Activated CD4-positive, alpha-beta T cell treated with anti-CD3 and anti-CD28 coated beads for 1 hour (primary cell): Measurements from ENCODE around the gene FAM120A.
"Not testable (repeated sequence)": the region's sequence is repeated elsewhere in the genome, so short reads cannot be mapped to it uniquely, and the experiment has no call there.

Source experiments
- DNase-seq: peaks from one replicate; pipeline ENCODE4 v3.0.0-alpha.2; 2020

Gene FAM120A, protein sequence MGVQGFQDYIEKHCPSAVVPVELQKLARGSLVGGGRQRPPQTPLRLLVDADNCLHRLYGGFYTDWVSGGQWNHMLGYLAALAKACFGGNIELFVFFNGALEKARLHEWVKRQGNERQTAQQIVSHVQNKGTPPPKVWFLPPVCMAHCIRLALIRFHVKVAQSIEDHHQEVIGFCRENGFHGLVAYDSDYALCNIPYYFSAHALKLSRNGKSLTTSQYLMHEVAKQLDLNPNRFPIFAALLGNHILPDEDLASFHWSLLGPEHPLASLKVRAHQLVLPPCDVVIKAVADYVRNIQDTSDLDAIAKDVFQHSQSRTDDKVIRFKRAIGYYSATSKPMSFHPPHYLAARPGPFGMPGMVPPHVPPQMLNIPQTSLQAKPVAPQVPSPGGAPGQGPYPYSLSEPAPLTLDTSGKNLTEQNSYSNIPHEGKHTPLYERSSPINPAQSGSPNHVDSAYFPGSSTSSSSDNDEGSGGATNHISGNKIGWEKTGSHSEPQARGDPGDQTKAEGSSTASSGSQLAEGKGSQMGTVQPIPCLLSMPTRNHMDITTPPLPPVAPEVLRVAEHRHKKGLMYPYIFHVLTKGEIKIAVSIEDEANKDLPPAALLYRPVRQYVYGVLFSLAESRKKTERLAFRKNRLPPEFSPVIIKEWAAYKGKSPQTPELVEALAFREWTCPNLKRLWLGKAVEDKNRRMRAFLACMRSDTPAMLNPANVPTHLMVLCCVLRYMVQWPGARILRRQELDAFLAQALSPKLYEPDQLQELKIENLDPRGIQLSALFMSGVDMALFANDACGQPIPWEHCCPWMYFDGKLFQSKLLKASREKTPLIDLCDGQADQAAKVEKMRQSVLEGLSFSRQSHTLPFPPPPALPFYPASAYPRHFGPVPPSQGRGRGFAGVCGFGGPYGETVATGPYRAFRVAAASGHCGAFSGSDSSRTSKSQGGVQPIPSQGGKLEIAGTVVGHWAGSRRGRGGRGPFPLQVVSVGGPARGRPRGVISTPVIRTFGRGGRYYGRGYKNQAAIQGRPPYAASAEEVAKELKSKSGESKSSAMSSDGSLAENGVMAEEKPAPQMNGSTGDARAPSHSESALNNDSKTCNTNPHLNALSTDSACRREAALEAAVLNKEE

DNA sequence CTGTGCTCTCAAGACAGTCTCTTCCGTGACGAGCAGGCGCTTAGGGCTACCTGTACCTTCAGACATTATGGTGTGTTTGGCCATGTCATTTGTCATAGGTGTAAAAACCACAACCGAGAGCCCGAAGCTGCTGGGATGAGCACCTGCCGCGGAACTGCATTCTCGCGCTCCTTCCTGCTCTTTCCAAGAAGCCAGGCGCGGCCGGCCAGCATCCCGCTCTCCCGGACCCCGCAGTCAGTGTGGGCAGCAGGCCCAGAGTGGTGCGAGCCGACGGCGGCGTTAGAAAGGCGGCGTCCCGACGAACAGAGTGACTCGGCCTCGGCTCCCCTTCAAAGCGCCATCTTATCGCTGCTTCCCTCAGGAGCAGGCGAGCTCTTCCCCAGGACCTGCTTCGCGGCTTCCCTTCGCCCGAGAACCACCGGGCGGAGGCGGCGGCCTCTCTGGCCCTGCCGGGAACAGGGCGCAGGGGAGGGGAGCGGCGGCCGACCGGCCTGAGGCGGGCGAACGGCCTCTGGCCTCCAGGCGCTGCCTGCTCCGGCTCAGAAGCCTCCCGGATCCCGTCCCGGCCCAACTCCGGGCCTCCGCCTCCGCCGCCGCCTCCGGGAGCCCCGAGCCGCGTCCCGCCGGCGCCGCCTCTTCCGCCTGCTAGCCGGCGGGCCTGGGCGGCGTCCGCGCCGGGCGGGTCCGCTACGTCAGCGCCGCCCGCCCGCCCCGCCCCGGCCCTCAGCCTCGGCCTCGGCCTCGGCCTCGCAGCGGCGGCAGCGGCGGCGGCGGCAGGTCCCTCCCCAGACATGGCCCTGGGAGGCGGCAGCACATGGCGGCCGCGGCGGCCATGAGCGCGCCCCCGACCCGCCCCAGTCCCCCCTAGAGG, at the start of gene FAM120A:
TSS of gene FAM120A (plus strand) at position 741 of the 871 bp plus-strand sequence. CDS start 231 bp downstream, outside the sequence.
- DNase-seq: peak; percentile 66

DNA sequence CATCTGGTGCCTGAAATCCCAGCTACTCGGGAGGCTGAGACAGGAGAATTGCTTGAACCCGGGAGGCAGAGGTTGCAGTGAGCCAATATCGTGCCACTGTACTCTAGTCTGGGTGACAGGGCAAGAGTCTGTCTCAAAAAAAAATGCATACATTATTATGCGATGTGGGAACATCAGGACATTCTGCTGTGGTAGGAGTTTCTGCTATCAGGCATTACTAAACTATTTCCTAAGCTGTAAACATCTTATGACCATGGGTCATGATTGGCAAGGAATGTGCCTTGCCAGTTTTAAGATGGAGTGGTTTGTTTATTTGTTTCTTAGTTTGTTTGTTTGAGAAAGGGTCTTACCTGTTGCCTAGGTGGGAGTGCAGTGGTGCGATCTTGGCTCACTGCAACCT, 45.1 kb upstream of the FAM120A start:
- no peak for DNase-seq

DNA sequence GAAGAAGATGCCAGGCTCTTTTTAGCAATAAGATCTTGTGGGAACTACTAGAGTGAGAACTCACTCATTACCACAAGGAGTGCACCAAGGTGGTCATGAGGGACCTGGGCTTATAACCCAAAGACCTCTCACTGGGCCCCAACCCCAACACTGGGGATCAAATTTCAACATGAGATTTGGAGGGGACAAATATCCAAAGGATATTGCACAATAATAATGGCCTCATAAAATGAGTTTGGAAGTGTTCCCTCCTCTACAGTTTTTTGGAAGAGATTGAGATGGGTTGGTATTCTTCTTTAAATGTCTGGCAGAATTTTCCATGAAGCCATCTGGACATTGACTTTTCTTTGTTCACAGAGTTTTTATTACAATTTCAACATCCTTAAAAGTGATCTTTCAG, 38.0 kb upstream of the FAM120A start:
- DNase-seq: no peak

DNA sequence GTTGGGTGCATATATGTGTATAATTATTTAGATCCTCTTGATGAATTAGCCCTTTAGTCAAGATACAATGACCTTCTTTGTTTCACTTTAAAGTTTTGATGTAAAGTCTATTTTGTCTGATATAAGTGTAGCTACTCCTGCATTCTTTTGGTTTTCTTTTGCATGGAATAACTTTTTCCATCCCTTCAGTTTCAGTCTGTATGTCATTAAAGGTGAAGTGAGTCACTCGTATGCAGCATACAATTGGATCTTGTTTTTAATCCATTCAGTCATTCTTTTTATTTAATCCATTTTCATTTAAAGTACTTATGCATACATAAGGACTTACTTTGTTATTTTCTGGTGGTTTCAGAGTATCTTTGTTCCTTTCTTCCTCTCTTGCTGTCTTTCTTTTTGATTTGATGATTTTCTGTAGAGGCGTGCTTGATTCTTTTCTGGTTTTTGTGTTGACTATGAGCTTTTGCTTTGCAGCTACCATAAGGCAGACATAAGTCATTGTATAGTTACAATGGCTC, 36.3 kb upstream of the FAM120A start:
- DNase-seq: no peak

DNA sequence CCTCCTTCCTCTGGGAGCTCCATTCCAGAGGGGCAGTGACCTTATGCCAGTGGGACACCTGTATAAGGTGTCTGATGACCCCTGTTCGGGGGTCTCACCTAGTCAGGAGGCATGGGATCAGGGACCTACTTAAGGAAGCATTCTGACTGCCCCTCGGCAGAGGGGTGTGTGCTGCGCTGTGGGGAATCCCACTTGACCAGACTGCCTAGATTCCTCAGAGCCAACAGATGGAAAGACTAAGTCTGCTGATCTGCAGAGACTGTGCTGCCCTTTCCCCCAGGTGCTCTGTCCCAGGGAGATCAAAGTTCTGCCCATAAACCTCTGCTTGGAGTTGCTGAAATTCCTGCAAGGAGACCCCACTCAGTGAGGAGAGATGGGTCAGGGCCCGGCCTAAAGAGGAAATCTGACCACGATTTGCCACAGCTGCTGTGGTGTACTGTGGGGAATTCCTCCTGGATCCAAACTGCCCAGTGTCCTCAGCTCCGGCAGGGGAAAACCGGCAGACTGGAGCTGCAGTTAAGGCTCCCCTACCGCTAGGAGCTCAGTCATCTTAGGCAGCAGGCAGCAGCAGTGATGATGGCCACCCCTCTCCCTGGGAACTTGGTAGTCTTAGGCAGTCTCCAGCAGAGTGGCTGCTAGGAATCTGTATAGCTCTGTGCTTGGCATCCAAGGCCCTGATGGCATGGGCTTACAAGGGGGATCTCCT, 34.8 kb upstream of the FAM120A start:
- no peak for DNase-seq

DNA sequence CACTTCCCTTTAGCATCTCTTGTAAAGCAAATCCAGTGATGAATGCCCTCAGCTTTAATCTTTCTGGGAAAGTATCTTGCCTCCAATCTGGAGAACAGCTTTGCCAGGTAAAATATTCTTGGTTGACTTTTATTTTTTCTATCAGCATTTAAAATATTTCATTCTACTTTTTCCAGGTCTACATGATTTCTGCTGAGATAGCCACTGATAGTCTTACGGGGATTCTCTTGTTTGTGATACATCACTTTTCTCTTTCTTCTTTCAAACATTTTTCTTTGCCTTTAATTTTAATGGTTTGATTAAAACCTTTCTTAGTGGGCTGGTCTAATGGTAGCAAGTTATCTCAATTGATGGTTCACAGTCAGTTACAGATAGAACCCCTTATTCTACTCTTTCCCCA, 33.9 kb upstream of the FAM120A start:
- DNase-seq: no peak

DNA sequence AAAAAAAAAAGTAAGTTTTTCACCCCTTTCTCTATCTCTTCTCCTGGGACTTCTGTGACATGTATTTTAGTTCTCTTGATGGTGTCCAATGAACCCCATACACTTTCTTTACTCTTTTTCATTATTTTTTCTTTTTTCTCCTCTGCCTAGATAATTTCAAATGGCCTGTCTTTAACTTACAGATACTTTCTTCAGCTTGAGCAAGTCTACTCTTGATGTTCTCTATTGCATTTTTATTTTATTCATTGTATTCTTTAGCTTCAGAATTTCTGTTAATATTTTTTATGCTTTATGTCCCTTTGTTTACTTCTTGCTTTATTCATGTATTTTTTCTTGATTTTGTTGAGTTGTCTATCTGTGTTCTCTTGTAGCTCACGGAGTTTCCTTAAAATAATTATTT, 32.5 kb upstream of the FAM120A start:
- DNase-seq: no peak

DNA sequence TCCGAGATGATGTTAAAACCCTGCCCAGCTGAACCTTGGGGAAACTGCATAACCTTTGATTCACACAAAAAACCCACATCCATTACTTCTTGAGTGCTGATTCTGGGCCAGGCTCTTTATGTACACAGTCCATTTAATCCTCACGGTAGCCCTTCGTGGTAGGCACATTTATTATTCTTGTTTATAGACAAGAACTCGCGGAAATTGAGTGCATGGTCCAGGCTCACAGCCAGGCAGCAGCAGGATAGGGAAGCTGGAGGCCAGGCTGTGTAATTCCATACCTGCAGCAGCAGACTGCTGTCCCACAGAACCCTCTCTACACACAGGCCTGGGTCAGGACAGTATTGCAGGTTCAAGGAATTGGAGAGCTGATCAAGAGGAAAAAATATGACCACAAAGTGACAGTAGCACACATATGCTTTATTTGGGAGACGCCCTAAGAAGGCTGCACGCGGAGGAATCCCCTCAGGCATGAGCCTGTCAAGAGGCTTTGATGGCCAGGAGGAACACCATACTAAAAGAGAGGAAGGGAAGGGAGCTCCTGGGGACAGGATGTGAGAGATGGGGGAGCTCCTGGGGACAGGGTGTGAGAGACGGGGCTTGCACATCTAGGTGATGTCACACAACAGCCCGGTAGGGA, 28.4 kb upstream of the FAM120A start:
- DNase-seq: no peak

DNA sequence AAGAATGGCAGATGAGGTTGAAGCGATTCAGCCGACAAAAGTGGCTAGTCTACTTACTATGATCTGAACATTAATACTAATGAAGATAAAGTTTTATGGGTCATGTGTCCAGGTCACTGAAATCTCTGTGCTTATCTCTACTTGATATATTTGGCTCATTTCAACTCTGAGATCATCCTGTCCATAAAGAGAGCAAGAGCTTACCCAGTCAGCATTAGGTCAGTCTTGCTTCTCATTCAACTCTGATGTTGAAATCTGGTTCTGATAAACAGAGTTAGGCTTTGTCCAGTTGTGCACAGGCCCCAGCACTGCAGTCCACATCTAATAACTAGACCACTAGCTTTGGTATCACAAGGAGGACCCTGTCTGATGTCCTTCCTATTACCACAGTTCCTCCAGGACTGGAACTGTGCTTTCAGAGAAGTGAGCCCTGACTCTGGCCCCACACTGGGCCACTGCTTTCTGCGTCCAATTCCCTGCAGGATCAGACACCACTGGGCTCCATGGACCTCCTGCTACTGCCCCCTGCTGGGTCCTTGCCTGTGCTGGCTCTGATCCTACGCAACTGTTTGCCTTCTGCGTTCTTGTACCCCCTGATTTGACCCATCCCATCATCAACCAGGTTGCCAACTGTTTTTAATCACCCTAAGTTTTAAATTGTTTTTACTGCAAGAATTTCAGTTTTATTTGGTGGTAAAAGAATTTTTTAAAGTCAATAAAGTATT, 23.7 kb upstream of the FAM120A start:
- no peak for DNase-seq

DNA sequence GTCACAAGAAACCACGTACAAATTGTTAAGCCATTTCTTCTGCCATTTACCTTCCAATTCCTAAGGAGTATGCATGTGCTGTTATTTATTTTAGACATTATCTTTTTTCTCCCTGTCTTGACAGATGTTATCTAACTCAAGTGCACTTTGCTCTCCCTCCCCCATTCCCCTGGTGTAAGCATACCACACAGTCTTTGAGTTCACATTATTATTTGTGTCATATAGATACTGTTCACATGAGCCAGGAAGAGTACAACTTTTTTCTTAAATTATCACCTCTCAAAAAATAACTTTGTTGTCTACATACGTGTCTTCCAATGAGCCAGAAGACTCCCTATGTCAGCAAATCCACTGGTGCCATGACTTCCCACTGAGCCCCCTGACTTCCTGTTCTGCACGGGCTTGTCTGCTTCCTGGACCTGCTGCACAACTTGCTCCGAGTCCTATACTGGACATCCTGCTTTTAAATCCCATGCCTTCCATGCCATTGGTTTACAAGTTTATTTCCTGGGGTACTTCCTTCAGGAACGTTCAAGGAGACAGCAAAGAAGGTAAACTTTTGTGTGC, 19.9 kb upstream of the FAM120A start:
- no peak for DNase-seq

DNA sequence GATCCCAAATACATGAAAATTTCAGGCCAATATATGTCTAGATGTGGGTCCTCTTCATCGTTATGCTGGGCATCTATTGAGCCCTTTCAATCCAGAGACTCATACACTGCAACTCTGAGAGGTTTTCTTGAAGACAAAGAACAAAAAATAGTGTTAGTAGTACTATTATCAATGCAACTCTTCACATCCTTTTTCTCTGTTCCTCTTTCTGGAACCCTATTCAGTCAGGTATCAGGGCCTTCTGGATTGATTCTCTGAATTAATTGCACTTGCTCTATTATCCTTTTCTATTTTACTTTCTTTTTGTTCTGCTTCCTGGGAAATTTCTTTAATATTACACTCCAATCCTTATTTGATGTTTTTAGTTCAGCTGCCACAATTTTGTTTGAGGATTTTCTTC, 18.5 kb upstream of the FAM120A start:
- DNase-seq: no peak

DNA sequence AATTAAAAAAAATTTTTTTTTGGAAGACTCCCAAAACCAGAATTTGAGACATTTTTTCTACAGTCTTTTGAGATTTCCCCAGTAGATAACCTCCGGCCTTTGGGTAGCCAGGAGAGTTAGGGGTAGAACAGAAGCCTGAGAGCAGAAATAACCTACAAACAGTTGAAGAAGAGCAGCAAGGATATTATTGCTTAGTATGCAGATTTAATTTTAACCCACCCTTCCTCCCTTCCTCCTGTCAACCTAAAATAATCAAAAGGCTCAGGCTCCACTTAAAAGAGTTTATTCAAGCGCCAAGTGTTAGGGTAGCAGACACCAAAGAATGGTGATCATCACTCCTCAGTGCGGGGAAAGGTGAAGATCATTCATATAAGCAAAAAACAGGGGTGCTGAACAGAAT, 17.4 kb upstream of the FAM120A start:
- no peak for DNase-seq

DNA sequence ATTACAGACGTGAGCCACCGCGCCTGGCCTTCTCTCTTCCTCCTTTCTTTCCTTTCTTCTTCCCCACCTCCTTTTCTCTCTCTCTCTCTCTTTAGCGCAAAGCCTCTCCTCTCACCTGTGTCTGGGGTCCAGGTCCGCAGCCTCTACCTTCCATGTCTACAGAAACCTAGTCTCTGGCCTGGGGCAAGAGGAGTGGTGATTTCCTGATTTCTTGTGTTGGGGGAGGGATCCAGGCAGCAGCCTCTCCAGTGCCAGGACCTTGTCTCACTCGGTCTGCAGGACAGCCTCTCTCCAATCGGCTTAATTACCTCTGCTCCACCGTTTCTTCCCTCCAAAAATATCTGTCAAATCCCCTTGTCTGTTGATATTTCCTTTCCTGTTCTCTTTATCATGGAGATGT, 16.1 kb upstream of the FAM120A start:
- no peak for DNase-seq

DNA sequence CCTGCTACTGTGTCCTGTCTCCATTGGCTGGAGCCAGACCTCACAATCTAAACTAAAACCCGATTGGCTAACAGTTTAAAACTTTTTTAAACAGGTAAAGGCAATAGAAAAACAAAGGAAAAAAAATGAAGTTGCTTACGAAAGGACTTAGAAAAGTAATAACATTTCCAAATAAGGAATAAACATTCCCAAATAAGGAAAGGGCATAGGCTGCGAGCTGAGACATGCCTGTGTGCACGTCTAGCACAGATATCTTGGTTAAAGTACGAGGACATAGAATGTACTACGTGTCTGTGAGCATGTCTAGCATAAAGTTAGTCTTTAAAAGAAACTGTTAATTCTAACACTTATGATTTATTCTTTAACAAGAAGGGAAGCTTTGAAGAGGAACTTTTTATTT, 15.3 kb upstream of the FAM120A start:
- no peak for DNase-seq

DNA sequence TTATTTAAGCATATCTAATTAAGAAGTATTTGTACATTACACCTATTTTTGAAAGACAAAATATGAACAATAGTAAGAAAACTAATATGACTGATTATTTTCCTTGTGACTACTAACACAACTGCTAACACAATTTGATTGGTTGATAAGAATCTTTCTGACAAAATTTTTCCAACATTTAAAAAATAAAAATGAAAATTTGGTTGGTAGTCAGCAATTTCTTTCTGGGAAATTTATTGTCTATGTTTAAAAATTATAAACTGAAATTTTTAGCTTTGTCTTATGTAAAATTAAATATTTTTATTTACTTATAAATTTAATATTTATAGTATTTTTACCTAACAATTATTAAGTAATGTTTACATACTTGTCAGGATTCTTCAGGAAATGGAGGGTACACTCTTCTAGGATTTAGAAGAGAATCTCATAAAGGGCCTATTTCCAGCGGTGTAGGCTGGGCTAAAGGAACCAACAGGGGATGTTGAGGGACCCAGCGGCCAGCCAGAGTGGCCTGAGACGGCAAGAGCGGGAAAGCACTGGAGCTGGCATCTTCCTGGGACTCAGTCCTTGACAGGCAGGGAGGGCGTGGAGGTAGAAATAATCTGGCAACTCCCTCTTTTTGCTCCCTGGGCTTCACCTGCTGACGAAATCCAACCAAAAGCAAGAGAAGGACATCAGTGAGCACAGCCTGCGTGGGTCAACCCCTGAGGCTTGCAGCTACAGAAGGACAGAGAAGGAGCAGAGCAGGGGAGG, 14.7 kb upstream of the FAM120A start:
- no peak for DNase-seq

DNA sequence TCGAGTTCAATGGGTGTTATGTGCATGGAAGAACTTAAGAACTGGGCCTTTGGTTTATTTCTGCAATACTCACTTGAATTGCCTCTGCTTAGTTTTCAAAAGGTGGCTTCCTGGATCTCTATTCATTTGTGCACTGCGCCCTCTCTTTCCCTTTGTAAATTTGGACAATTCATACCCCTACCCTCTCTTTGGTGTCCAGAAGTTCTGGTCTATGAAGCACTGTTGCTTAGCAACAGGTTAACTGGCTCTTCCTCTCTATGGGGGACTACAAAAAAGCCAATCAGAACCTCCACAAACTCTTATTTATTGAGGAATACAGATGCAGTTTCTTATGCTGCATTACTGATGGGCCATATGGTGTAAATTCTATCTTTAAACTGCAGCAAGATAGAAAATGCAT, 13.5 kb upstream of the FAM120A start:
- DNase-seq: no peak

DNA sequence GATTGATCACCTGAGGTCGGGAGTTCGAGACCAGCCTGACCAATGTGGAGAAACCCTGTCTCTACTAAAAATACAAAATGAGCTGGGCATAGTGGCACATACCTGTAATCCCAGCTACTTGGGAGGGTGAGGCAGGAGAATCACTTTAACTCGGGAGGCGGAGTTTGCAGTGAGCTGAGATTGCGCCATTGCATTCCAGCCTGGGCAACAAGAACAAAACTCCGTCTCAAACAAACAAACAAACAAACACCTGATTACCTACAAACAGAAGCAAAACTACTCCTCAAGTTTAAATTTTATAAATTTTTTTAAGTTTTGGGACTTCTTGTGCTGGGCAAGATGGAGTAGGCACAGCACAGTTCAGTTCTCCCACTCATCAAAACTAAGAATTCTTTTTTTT, 12.2 kb upstream of the FAM120A start:
- not testable (repeated sequence) for DNase-seq

DNA sequence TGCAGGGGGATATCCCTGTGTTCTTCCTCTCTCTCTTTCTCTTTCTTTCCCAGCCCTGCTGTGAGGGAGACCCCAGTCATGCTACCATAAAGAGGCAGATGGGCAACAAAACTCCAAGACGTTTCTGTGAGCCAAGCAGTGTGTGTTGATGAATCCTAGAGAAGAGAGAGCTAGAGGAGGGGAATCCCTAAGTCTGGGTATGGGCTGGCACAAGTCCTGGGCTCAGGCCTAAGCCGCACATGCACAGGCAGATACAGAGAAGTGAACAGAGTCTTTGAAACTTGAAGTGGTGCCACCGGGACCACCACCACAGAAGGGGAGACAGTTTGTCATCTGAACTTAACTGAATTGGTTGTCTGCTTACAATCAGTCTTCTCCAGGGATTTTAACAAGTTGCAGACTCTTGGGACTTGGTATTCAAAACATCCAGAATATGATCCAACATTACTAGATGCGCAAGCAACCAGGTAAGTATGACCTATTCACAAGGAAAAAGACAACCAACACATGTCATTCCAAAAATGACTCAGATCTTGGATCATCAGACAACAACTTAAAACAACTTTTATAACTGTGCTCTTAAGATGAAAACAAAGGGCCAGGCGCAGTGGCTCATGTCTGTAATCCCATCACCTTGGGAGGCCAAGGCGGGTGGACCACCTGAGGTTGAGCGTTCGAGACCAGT, 10.4 kb upstream of the FAM120A start:
- DNase-seq: no peak

DNA sequence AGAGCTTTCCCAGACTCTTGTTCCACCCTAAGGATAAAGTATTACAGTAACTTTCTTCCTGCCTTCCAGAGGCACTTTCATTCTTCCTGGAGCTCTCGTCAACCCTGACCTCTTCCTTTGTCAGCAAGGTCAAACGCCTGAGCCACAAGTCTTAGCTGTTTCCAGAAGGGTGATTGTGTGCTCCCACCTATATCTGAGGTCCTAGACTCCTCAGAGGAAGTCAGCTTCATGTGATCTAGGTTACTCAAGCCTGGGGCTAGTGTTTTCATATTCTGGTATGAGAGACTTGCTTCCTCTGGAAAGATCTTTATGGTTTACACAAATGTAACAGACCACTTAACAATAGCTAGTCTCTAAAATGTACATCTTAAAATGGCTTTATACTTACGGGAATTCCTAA, 5.4 kb upstream of the FAM120A start:
- no peak for DNase-seq
